Caco-2 (cell line): ENCODE results near the gene ZNF664. TPM values are rescaled to one million over a fixed set of nuclear protein-coding genes. Genes with fewer than 3 reads are reported as not detected.

Source experiments
- BruUV-seq: library from RNA; stranded (reverse); fragments of 400-500 nt; replicated peaks from 2 replicates; lab custom pipeline; 2021; lab: Mats Ljungman, UMichigan
- CTCF ChIA-PET: fragments of 300-600 bp; sonication (Branson Sonifier 250); formaldehyde crosslinking; loops from one replicate; lab custom pipeline; 2022; ENCODE audit warnings: antibody characterized with exemption; lab: Charles Lee
- POLR2A ChIA-PET: fragments of 300-600 bp; sonication (Branson Sonifier 250); formaldehyde crosslinking; loops from one replicate; lab custom pipeline; 2022; ENCODE audit warnings: antibody characterized with exemption; lab: Charles Lee
- DNase-seq, 2 experiments: peaks; one replicate each; pipeline versions ENCODE4 v3.0.0 to v3.0.0-alpha.2; 2020 to 2022
- H3K27me3 ChIP-seq: replicated peaks from 2 replicates; pipeline ENCODE4 v1.6.0; 2011; ENCODE audit warnings: low read length; ENCODE audit not compliant: control insufficient read depth, insufficient read depth
- H3K36me3 ChIP-seq: 2 replicates; pipeline ENCODE4 v1.5.1; 2011; ENCODE audit warnings: low read length; ENCODE audit not compliant: control insufficient read depth, insufficient read depth
- H3K4me1 ChIP-seq: fragments of 250-450 bp; sonication (Bioruptor Pico); 2 replicates; pipeline ENCODE4 v1.5.1; 2020; ENCODE audit warnings: mild to moderate bottlenecking
- H3K4me3 ChIP-seq: 2 replicates; pipeline ENCODE4 v1.5.1; 2011; ENCODE audit warnings: low read depth, mild to moderate bottlenecking, control low read depth, low read length
- H3K9me3 ChIP-seq: fragments of 250-450 bp; sonication (Bioruptor Pico); 2 replicates; pipeline ENCODE4 v1.5.1; 2020; ENCODE audit warnings: mild to moderate bottlenecking, moderate library complexity
- H3K27ac Mint-ChIP-seq: one replicate; pipeline ENCODE4 v1.8.0; 2022; ENCODE audit warnings: mixed read lengths; ENCODE audit not compliant: unreplicated experiment
- H3K27me3 Mint-ChIP-seq: one replicate; pipeline ENCODE4 v1.8.0; 2022; ENCODE audit warnings: mixed read lengths; ENCODE audit not compliant: insufficient read depth, unreplicated experiment
- H3K36me3 Mint-ChIP-seq: one replicate; pipeline ENCODE4 v1.8.0; 2022; ENCODE audit warnings: mild to moderate bottlenecking, mixed read lengths; ENCODE audit not compliant: insufficient read depth, unreplicated experiment
- H3K4me1 Mint-ChIP-seq: one replicate; pipeline ENCODE4 v1.8.0; 2022; ENCODE audit warnings: low read depth, mixed read lengths; ENCODE audit not compliant: unreplicated experiment
- H3K4me3 Mint-ChIP-seq: one replicate; pipeline ENCODE4 v1.8.0; 2022; ENCODE audit warnings: mild to moderate bottlenecking, moderate library complexity, mixed read lengths; ENCODE audit not compliant: unreplicated experiment
- H3K9me3 Mint-ChIP-seq: one replicate; pipeline ENCODE4 v1.8.0; 2022; ENCODE audit warnings: mixed read lengths; ENCODE audit not compliant: unreplicated experiment
- CTCF ChIP-seq, 2 experiments: fragments of 200-600 bp in 1 of 2; IDR thresholded peaks; 1 replicate in 1 of 2; 2 replicates in 1 of 2; pipeline versions ENCODE4 v1.5.1 to v1.8.0; 2011 to 2022; ENCODE audit warnings: antibody characterized with exemption in 1 of 2, control low read depth in 1 of 2, inconsistent platforms in 1 of 2, low read depth in 1 of 2, low read length in 1 of 2, mild to moderate bottlenecking in 1 of 2, moderate library complexity in 1 of 2; ENCODE audit not compliant: insufficient read depth in 1 of 2, severe bottlenecking in 1 of 2, unreplicated experiment in 1 of 2
- intact Hi-C: fragments of 100-400 bp; cut with micrococcal nuclease; formaldehyde crosslinking; loops from one replicate; pipeline ENCODE4 v1.10.0; 2022; ENCODE audit not compliant: unreplicated experiment
- total RNA-seq: library from RNA; stranded (reverse); gene quantifications from 2 replicates; pipeline ENCODE4 v1.2.3, GENCODE V29; 2022

The ZNF664 gene
- total RNA-seq, 1 experiment from 2014 or later = 117 TPM

- peaks cover 4% of the 10 kb centered on the region; the same call in 1 of the 2 replicates for H3K9me3 ChIP-seq
- H3K4me3 ChIP-seq = no peak overlapping the region
- H3K4me1 ChIP-seq = no peaks in the 10 kb centered on the region
- no peak overlapping the region for H3K27ac Mint-ChIP-seq
- H3K9me3 Mint-ChIP-seq = no peaks in the 10 kb centered on the region
- BruUV-seq = no TSS peak
- H3K4me1 Mint-ChIP-seq = peaks cover 11% of the 10 kb centered on the region
- no peak overlapping the region for H3K4me3 Mint-ChIP-seq
- intact Hi-C loops = no loop called here
- H3K36me3 Mint-ChIP-seq = peaks cover 17% of the 10 kb centered on the region
- no peaks in the 10 kb centered on the region for H3K27me3 ChIP-seq
- H3K27me3 Mint-ChIP-seq = no peaks in the 10 kb centered on the region
- POLR2A ChIA-PET = no interaction called here
- peaks cover 1% of the 10 kb centered on the region; the same call in 1 of the 2 replicates for H3K36me3 ChIP-seq
- no peak for DNase-seq
- TF ChIP-seq CTCF (IDR thresholded peaks at IDR 0.05; ENCODE audit: insufficient read depth in 1 of 2, low read depth in 1 of 2, low read length in 1 of 2, severe bottlenecking in 1 of 2, unreplicated experiment in 1 of 2) = no peak
- CTCF ChIA-PET = no interaction called here
Measured at GRCh38 chr12:123942911-123943648, 29.9 kb upstream of the ZNF664 start.

- BruUV-seq = no TSS peak
- no peaks in the 10 kb centered on the region for H3K27me3 ChIP-seq
- peaks cover 12% of the 10 kb centered on the region for H3K36me3 Mint-ChIP-seq
- H3K9me3 ChIP-seq = peaks cover 4% of the 10 kb centered on the region; the same call in 1 of the 2 replicates
- ChIA-PET CTCF (no interaction called here), POLR2A (no interaction called here)
- no peaks in the 10 kb centered on the region for H3K27me3 Mint-ChIP-seq
- no peaks in the 10 kb centered on the region for H3K4me1 ChIP-seq
- H3K4me1 Mint-ChIP-seq = peaks cover 4% of the 10 kb centered on the region
- no peak for TF ChIP-seq CTCF (IDR thresholded peaks at IDR 0.05; ENCODE audit: insufficient read depth in 1 of 2, low read depth in 1 of 2, low read length in 1 of 2, severe bottlenecking in 1 of 2, unreplicated experiment in 1 of 2)
- intact Hi-C loops = no loop called here
- no peaks in the 10 kb centered on the region for H3K9me3 Mint-ChIP-seq
- no peak overlapping the region for H3K27ac Mint-ChIP-seq
- H3K4me3 Mint-ChIP-seq = no peak overlapping the region
- no peak overlapping the region for H3K4me3 ChIP-seq
- DNase-seq = no peak
- H3K36me3 ChIP-seq = peaks cover 1% of the 10 kb centered on the region; the same call in 1 of the 2 replicates
Measured at GRCh38 chr12:123943816-123944215, 29.2 kb upstream of the ZNF664 start.

GRCh38 chr12:123944696-123945095, 28.3 kb upstream of the ZNF664 start:
- Mint-ChIP-seq H3K36me3 (peaks cover 12% of the 10 kb centered on the region), H3K27ac (no peak overlapping the region), H3K4me1 (no peaks in the 10 kb centered on the region), H3K9me3 (no peaks in the 10 kb centered on the region), H3K4me3 (no peak overlapping the region), H3K27me3 (no peaks in the 10 kb centered on the region)
- H3K4me1 ChIP-seq = peaks cover 8% of the 10 kb centered on the region
- no peaks in the 10 kb centered on the region for H3K27me3 ChIP-seq
- no peak for DNase-seq
- BruUV-seq = no TSS peak
- POLR2A ChIA-PET = no interaction called here
- CTCF ChIA-PET = no interaction called here
- H3K36me3 ChIP-seq = peaks cover 1% of the 10 kb centered on the region; the same call in 1 of the 2 replicates
- TF ChIP-seq CTCF (IDR thresholded peaks at IDR 0.05; ENCODE audit: insufficient read depth in 1 of 2, low read depth in 1 of 2, low read length in 1 of 2, severe bottlenecking in 1 of 2, unreplicated experiment in 1 of 2) = no peak
- peaks cover 4% of the 10 kb centered on the region; the same call in 1 of the 2 replicates for H3K9me3 ChIP-seq
- H3K4me3 ChIP-seq = no peak overlapping the region
- intact Hi-C loops = no loop called here
